Measurements from ENCODE around the gene SF3B2. TPM values are rescaled to one million over a fixed set of nuclear protein-coding genes. Genes with fewer than 3 reads are reported as not detected.

The SF3B2 gene
- total RNA-seq, 1 experiment from 2014 or later: 237 TPM

- Histone ChIP-seq H3K9ac (ENCODE audit: extremely low read depth, insufficient read length, low read length) (peak overlapping the region; percentile 40), H3K56ac (ENCODE audit: insufficient read length, low read depth, low read length) (no peak overlapping the region), H3K18ac (ENCODE audit: insufficient read length, low read depth, low read length) (no peak overlapping the region), H2BK15ac (ENCODE audit: low read depth, low read length) (no peak overlapping the region), H2AK5ac (ENCODE audit: insufficient read length, low read length) (no peak overlapping the region), H3T11ph (ENCODE audit: low read length) (no peak overlapping the region), H2BK120ac (ENCODE audit: low read depth, low read length, poor library complexity, severe bottlenecking) (no peak overlapping the region), H3K79me2 (ENCODE audit: insufficient read depth, low read length) (peaks cover 5% of the 10 kb centered on the region; the same call in 1 of the 2 replicates), H3K14ac (ENCODE audit: insufficient read depth, low read length) (no peak overlapping the region; the same call in 1 of the 2 replicates), H3K79me1 (ENCODE audit: insufficient read depth, low read depth, low read length, poor library complexity, severe bottlenecking) (no peaks in the 10 kb centered on the region), H3K4ac (ENCODE audit: low read depth, low read length) (no peak overlapping the region), H3K27me3 (ENCODE audit: insufficient read depth, low read length) (no peaks in the 10 kb centered on the region), H4K8ac (replicated peaks; ENCODE audit: insufficient read length, low read depth, low read length) (no peak overlapping the region), H2BK12ac (ENCODE audit: insufficient read length, low read depth, low read length) (no peak overlapping the region), H3K4me1 (ENCODE audit: insufficient read depth, low read length) (peaks cover 6% of the 10 kb centered on the region; the same call in 1 of the 2 replicates), H2BK5ac (ENCODE audit: insufficient read length, low read length) (no peak overlapping the region), H3K27ac (ENCODE audit: insufficient read length, low read depth, low read length) (no peak overlapping the region), H2AFZ (ENCODE audit: low read length) (no peak overlapping the region), H3K23me2 (ENCODE audit: insufficient read length, low read depth, low read length, poor library complexity, severe bottlenecking) (peaks cover 13% of the 10 kb centered on the region), H4K5ac (ENCODE audit: insufficient read length, low read depth, low read length) (no peak overlapping the region), H4K91ac (ENCODE audit: insufficient read length, low read depth, low read length) (no peak overlapping the region), H3K4me2 (ENCODE audit: insufficient read depth, insufficient read length, low read length) (peak overlapping the region; percentile 74), H3K9me3 (ENCODE audit: control insufficient read depth, low read depth, low read length) (no peaks in the 10 kb centered on the region), H4K20me1 (ENCODE audit: control insufficient read depth, insufficient read depth, insufficient read length) (peaks cover 3% of the 10 kb centered on the region), H3K23ac (ENCODE audit: insufficient read length, low read depth, low read length) (no peak overlapping the region), H2BK20ac (ENCODE audit: low read depth, low read length, poor library complexity, severe bottlenecking) (no peak overlapping the region)
- Mint-ChIP-seq H3K4me3 (peak overlapping the region; percentile 84 to 94), H3K27me3 (ENCODE audit: low read depth) (no peaks in the 10 kb centered on the region; the same call in 1 of the 2 replicates), H3K9me3 (no peaks in the 10 kb centered on the region), H3K36me3 (ENCODE audit: insufficient read depth in 1 of 3, low read depth in 3 of 3) (peaks cover 10 to 23% (median 20%) of the 10 kb centered on the region in 3 experiments), H3K27ac (peak overlapping the region in 1 of 3 experiments; percentile 31; a peak in 1 of 7 replicates), H3K4me1 (peaks cover 33 to 44% of the 10 kb centered on the region in 2 experiments)
- no peak for DNase-seq
- WGBS (ENCODE audit: extremely low coverage, insufficient read length, low lambda C conversion rate): no CpG with 5 or more reads among the region's 11 CpGs
- TF ChIP-seq, protein P1, sequence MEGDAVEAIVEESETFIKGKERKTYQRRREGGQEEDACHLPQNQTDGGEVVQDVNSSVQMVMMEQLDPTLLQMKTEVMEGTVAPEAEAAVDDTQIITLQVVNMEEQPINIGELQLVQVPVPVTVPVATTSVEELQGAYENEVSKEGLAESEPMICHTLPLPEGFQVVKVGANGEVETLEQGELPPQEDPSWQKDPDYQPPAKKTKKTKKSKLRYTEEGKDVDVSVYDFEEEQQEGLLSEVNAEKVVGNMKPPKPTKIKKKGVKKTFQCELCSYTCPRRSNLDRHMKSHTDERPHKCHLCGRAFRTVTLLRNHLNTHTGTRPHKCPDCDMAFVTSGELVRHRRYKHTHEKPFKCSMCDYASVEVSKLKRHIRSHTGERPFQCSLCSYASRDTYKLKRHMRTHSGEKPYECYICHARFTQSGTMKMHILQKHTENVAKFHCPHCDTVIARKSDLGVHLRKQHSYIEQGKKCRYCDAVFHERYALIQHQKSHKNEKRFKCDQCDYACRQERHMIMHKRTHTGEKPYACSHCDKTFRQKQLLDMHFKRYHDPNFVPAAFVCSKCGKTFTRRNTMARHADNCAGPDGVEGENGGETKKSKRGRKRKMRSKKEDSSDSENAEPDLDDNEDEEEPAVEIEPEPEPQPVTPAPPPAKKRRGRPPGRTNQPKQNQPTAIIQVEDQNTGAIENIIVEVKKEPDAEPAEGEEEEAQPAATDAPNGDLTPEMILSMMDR (conservative IDR thresholded peaks at IDR 0.05): no peak
Measured at GRCh38 chr11:66047541-66048365, 4.4 kb upstream of the SF3B2 start.
